ENCODE data around the gene WWOX.

Gene WWOX

DNA sequence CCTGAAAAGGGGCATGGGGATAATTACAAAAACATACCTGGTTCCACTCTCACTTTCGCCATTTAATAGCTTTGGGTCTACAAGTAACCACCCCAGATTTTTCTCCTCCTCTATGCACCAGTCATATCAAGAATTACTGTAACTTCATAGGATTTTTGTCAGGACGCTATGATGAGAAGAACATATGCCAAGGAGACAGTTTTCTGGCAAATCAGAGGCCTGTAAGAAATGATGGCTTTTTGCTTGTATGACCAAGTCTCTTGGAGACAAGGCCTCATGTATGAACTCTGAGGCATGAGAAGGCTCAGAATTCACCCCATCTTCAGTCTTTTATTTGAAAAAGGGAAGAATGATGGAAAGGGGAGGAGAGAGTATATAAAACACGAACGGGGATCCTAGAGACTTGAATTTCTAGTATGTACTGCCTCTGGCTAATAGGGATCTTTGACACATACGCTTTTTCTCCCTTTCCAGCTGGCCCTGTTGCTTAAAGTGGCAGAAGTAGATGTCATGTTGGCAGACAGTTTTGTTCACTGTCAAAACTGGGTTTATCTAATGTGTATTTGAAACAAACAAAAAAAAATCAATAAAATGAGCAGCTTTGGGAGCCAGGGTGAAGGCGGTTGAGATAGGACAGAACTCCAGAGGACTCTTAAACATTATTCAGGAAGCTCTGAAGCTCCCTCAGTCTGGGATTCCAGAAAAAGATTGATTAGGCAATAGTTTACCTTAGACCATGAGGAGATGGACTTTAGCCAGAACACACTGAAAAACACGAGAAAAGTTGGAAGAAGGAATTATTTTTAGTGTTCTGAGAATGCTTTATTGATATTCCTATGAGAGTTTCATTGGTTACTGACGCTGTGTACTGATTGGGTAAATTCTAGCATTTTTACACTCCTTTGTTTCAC is 656.6 kb downstream of the WWOX start:
- no peak for FAIRE-seq

DNA sequence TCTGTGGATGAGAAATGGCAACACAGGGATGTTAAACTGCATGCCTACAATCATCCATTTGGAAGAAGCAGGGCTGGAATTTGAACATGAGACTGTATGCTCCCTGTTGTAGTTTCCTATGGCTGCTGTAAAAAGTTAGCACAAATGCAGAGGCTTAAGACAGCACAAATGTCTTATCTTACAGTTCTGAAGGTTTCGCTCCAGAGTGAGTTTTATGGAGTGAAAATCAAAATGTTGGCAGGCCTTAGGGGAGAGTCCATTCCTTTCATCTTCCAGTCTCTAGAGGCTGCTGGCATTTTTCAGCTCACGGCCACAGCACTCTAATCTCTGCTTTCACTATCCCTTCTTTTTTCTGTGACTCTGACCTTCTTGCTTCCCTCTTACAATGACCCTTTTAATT is 660.1 kb downstream of the WWOX start:
- no peak for FAIRE-seq

DNA sequence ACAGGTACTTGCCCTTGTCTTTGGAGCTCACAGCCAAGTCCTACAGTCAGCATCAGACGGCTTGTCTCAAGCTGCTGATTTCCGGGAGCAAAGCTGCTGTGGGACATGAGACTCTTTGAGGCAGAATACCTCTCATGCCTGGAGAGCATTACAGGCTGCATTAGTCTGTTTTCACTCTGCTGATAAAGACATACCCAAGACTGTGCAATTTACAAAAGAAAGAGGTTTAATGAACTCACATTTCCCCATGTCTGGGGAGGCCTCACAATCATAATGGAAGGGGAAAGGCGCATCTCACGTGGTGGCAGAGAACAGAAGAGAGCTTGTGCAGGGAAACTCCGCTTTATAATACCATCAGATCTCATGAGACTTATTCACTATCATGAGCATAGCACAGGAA is 661.2 kb downstream of the WWOX start:
- no peak for FAIRE-seq

DNA sequence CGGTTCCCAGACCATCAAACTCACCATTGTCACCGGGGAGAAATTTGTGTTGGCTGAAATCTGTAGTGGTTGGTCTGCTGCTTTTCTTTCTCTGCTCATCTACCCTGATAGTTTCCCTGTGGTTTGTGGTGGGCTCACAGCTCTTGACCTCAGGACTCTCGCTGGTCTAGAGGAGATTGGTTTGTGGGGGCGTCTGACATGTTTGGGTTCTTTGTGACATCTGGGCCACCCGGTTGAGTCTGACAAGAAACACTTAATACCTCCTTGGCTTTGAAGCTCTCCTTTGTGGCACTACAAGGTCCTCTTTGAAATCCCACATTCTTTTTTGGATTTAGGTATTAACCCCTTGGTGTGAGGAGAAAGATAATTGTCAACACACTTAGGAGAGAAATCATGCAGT is 662.0 kb downstream of the WWOX start:
- no peak for FAIRE-seq

DNA sequence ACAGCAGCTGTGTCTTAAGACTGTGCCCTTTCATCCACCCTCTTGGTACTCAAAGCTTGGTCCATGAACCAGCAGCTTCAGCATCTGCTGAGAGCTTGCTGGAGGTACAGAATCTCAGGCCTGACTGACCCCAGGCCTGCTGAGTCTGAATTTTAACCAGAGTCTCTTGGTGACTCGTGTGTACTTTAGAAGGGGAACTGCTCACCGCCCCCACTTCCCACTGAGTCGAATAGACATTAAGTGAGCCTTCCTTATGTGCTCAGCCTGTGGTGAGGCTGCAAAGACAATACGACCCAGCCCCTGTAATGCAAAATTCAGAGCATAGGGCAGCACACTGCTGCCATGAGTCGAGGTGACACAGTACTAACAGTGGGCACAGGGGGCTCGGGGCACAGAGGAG is 662.8 kb downstream of the WWOX start:
- no peak for FAIRE-seq

DNA sequence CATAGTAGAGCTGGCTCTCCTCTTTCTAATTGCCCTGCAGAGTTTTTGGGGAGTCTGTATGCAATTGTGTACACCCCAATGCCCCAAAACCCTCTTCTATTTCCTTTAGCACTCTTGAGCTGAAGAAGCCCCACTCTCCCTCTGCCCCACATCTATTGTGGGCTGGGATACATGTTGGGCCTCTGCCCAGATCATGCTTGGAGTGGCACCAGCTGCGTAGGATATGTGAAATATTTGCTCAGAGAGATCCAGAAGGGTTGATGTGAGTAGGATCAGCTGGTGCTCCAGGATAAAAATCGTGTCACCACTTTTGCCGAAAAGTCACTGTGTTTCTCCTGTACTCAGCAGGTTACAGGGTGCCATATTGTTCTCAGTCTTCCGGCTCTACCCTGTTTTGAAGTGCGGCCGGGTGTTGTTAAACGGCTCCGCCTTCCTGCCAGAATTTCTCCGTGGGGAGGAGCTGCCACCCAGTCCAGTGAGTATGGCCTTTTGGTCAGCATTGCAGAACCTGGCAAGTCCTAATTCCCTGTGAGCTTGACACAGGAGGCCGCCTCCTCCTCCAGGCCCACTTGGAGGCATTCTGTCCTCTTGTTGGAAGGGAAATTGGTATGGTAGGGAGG is 664.5 kb downstream of the WWOX start:
- FAIRE-seq = no peak

DNA sequence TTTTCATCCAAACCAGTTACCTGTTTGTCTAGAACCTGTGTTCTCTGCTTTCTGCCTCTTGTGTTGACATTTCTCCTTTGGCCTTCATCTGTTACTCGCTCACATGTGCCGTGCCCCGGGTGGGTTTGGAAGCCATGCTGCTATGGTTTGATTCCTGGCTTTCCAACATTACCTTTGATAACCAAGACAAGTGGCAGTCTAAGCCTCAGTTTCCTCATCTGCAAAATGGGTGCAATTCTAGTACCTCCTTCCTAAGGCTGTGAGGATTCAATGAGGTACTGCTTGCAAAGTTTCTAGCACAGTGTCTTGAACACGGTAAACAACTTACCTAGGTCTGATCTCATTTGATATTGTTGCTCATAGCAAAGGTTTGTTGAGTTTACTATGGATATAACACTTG is 665.0 kb downstream of the WWOX start:
- FAIRE-seq = no peak

DNA sequence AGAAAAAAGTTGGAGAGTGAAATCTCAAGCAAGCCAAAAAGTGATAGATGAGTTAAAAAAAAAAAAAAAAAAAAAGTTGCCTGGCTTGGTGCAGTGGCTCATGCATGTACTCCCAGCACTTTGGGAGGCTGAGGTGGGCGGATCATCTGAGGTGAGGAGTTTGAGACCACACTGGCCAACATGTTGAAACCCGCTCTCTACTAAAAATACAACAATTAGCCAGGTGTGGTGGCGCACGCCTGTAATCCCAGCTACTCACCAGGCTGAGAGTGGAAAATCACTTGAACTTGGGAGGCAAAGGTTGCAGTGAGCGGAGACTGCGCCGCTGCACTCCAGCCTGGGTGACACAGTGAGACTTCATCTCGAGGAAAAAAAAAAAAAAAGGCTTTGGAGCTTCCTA is 668.8 kb downstream of the WWOX start:
- FAIRE-seq = no peak

DNA sequence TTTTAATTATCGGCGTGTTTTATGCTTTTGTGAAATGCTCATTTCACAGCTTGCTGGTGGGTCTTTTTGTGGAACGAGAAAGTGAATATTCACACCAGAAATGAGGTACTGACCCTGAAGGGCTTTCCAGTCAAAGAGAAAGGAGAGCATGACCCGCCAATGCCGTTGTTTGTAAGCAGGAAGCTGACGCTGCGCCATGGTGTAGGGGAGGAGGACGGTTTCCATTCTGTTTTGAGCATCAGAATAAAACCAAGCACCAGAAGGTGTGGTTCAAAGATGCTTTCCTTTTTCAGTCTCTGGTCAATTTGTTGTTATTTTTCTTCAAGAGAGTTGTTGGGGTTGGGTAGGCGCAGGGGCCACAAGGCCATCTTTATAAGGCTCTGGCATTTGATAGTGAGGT is 669.3 kb downstream of the WWOX start:
- FAIRE-seq = no peak

DNA sequence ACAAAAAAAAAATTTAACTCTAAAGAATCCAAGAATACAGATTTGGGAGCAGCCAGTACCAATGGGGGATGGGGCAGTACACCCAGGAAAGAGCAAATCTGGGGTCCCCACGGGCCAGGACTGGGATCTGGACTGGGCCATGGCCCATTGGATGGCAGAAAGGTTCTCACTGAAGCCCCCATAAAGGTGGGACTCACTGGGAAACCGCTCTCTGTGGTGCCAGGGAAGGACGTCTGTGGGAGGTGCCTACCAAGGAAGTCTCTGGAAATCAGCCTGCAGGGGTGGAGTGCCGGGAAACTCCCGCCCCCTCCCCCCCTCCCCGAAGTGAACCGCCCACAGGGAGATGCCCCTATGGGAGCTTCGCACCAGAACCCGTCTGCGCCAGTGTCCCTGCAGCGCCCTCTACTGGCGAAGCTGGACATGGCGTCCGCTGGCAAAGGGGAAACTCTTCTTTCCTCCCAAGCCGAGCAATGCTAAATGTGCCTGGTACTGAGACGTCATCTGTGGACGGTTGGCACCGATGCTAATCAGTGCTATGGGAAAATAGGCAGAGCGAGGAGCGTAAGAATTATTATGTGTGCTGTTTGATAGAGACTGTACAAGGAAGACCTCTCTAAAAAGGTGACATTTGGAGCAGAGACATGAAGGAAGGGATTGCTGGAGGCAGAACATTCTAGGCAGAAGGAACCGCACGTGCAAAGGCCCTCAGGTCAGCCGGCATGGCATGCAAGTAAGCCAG is 671.1 kb downstream of the WWOX start:
- FAIRE-seq = no peak

DNA sequence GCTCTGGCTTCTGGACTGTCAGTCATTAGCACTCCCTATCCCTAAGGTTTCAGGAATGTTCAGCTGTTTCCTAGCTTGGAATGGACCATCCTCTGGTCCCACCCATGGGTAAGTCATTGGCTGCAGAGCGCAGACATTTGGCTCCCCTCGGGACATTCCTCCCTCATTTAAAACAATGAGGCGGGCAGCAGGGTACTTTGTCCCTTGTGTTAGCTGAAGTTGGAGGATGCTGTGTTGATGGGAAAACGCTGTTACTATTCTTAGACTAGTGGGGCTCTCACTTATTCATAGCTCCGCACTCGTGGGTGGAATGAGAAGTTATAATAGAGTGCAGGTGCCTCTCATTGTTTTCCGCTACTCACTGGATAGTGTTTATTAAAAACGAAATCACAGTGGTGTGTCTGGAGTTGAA is 673.8 kb downstream of the WWOX start:
- FAIRE-seq = no peak

DNA sequence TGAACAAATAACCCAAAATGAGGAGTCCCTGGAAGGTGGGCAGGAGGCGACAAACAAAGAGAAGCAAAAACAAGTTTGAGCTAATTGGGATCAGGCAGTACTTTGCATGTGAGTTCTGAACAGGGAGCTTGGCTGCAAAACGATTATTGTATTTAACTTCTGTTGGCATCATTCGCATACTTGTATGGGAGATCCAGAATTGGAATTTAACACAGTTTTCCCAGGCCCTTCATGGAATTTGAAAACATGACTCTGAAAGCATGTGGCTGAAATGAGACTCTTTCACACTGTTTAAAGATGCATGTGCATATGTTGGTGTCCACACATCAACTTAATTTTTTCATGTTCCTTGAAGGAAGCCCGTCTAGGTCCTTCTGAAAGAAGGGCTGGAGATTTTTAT is 674.3 kb downstream of the WWOX start:
- no peak for FAIRE-seq

DNA sequence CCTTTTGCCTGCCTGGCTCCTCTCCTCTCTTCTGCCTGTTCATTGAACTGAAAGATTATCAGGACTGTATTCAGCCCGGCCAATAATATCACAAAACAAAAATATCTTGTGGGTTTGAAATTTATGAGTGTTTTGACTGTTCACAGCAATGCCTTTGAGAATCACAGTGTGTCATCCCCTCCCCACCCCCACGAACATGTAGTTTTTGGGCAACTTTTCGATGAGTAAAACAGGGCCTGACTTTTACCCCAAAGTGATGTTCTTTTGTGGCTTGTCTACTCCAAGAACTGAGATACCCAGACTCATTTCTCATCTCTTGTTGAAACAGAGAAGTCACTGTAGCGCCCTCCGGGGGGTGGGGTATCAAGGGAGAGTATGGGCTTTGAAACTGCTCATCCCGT is 675.7 kb downstream of the WWOX start:
- no peak for FAIRE-seq

DNA sequence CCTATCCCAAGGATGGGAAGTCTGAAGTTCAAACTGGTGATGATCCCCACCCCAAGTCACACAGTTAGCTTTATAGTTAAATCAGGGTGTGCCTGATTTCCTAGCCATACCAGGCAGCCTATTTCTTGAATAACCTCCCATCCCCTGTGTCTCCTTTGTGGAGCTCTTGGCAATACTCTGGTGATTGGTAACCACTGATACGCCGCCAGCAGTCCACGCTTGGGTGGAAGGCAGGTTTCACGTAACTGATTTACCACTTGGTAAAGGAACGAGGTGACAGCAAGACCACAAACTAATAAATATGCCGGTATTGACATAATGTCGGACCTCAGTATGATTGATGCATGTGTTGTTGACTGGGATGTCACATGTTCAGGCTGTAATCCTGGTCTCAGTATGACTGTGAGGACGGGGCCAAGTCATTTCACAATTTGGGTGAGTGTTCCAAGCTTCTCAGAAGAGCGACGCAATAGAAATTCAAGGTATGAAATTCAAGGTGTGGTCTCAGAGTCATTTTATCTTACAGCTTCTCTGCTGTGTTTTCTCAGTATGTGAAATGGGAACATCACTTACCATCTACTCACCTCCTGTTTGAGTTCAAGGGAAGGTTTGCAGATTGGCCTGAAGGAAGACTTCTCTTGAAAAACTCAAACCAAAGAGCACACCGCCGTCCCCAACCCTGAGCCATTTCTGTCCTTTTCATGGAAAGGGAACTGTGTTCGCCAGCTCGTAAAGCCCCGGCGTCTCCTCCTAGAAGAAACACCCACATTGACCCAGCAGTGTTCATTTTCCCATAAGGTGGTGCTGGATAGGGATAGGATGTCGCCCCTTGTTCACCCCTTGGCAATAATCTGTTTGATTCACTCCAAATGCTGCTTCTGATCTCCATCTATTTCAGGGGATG is 678.9 kb downstream of the WWOX start:
- no peak for FAIRE-seq

DNA sequence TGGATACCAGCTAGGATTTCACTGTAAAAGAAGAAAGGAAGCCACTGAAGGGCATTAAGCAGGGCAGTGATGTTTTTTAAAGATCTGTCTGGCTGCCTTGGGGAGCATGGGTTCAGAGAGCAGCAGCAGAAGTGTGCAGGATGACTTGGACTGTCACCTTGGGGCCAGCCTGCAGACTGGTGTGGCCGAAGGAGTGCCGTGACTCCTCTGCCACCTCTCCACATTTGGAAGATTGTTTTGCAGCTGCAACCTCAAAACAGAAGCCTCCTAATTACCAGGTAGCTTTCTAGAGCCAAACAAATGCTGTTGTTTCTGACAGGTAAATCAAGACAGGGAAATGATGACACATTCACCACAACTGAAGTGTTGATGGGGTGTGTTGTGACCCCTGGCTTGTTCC is 681.4 kb downstream of the WWOX start:
- no peak for FAIRE-seq

DNA sequence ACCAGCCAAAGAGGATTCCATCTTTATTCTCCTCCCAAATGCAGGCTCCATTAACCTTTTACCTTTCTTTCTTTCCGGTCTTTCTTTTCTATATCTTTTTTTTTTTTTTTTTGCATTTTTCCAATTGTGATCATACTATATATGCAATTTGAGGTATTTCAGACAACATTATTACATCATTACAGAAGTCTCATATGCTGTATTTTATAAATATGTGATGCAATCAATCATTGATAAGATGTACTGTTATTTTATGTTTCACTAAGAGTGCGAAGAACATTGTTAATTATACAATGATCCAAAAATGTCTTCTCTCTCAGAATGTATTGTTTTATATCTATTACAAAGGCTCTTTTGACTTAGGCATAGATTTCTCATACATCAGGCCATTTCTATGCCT is 683.1 kb downstream of the WWOX start:
- FAIRE-seq = no peak

DNA sequence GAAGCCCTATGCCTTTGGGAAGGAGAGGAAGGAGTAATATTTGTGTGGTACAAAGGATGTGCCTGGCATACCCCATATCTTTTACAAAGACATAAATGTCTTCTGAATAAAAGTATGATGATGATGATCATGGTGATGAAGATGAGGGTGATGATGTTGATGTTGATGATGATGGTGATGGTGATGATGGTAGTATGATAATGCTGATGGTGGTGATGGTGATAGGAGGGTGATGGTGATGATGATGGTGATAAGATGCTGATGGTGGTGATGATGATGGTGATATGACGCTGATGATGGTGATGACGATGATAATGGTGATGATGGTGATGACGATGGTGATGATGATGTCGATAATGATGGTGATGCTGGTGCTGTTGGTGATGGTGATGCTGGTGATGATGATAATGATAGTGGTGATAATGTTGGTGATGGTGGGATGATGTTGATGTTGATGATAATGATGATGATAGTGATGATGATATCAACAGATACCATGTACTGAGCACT is 684.2 kb downstream of the WWOX start:
- FAIRE-seq = no peak

DNA sequence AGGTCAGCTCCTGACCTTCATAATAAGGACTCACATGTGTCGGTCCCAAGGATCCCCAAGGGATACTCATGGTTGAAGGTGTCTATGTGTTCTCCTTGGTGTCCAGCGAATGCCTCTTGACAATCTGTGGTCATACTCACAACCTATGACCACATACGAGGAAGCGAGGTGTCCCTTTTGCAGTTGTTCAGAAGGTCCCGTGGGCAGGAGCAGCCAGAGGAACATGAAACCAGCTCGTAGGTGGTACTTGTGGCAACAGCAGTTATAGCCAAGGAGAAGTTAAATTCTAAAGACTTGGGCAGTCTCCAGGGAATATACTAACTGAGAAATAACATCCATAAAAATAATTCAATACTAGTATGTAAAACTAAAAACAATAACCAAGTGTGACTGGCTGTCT is 685.3 kb downstream of the WWOX start:
- no peak for FAIRE-seq

DNA sequence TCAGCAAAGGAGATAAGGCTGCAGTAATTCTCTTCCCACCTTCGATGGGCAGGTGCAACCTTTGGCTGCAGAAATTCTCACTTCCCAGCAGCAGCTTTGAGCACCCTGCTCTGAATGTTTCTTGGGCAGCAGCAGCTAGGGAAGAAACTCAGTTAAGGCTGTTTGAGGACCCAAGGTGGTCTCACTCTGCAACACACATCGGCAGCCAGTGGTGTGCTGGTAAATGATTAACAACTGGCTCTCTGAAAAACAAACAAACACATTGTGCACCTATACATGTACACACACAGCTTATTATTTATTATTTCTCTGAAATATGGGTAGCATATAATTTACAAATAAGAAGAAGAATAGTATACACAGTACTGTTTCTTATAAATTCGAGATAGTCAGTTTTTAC is 685.8 kb downstream of the WWOX start:
- FAIRE-seq = no peak

DNA sequence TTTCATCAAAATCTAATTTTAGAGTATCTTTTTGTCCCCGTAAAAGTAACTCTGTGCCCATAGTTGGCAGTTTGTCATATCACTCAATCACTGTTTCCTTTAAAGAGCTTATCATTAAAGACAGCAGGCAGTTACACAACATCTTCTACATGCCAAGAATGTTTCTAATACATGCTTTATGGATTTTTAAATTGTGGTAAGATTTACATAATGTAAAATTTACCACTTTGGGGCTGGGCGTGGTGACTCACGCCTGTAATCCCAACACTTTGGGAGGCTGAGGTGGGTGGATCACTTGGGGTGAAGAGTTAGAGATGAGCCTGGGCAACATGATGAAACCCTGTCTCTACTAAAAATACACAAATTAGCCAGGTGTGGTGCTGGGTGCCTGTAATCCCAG is 687.2 kb downstream of the WWOX start:
- FAIRE-seq = no peak

DNA sequence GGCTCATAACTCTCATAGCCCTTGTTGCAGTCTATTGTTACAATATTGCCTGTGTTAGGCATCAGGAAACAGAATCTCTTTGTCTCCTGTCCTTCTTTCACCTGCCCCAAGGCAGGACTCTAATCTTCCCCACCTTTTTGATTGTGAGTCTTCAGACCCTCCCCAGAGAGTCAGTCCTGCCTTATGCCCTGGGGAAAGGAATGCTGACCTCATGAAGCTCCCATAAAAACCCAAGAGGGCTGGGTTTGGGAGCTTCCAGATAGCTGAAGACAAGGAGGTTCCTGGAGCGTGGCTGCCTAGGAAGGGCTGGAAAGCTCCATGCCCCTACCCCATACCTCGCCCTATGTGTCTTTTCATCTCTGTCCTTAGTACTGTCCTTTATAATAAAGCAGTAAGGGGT is 688.8 kb downstream of the WWOX start:
- no peak for FAIRE-seq

DNA sequence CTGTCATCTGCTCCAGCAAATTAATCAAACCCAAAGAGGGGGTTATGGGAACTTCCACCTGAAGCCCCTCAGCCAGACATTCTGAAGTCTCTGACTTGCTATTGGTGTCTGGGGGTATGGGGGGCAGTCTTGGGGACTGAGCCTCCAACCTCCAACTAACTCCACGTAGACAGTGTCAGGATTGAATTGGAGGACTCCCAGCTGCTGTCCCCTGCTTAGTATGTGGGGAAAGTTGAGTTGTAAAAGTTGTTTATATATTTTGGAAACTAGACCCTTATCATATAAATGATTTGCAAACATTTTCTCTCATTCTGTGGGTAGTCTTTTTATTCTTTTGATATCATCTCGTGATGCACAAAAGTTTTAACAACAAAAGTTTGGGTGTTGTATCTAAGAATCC is 689.2 kb downstream of the WWOX start:
- FAIRE-seq = no peak

DNA sequence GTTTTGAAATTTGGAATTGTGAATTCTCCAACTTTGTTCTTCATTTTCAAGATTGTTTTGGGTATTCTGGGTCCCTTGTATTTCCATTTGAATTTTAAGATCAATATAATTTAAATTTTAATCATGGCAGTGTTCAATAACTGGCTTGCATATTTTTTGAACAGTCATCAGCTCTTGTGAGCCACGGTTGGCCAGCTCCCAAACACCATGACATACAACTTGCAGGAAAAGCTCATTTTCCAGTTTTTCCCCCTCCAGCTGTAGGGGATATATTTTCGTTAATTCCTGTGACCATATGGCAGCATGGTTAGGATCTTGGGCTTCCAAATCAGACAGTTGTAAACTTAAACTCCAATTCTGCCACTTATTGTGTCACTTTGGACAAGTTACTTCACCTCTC is 690.1 kb downstream of the WWOX start:
- no peak for FAIRE-seq

All from TTC549 (cell line).